ENCODE results near the gene SCOC.
"Not testable (repeated sequence)": the region's sequence is repeated elsewhere in the genome, so short reads cannot be mapped to it uniquely, and the experiment has no call there.

Gene SCOC

GRCh38 chr4:140361099-140361498 lies 12.3 kb upstream of the SCOC start:
- DNase-seq (ENCODE audit: low read depth) = no peak

- no peak for DNase-seq (ENCODE audit: low read depth)
Measured at GRCh38 chr4:140363051-140363450, 10.4 kb upstream of the SCOC start.

DNA sequence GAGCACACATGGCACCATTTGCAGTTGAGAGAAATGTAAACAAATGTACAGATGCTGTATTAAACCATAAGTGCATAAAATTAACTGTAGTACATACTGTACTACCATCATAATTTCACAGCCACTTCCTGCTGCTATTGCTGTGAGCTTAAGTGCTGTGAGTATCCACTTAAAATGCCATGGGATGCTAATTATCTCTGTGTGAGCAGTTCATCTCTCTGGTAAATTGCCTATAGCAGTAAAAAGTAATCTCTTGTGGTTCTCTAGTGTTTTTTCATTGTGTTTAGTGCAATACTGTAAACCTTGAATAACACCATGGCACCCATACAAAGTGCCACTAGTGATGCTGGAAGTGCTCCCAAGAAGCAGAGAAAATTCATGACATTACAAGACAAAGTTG lies 9.9 kb upstream of the SCOC start:
- no peak for DNase-seq (ENCODE audit: low read depth)

GRCh38 chr4:140367738-140368137 lies 5.7 kb upstream of the SCOC start:
- DNase-seq (ENCODE audit: low read depth) = no peak

- DNase-seq (ENCODE audit: low read depth) = no peak
Measured at GRCh38 chr4:140368686-140369085, 4.8 kb upstream of the SCOC start.

GRCh38 chr4:140372751-140373327 lies 607 bp upstream of the SCOC start:
- no peak for DNase-seq (ENCODE audit: low read depth)

- no peak for DNase-seq (ENCODE audit: low read depth)
Measured at GRCh38 chr4:140374130-140374477, 658 bp downstream of the SCOC start.

DNA sequence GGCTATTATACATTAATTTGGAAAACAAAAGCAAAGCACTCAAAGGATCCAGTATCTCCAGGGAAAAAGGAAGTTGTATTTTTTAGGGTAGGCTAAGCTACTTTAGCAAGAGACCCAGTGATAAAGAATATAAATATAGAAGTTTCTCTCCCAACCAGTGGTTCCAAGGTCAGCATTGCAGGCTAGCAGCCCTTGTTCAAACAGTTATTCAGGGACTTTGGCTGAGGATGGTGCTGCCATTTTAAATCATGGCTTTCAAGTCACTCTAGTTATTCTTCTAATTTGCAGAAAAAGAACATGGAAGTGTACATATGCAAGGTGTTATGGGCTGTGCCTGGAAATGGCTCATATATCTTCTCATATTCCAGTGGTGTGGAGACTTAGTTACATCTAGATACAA lies 9.3 kb downstream of the SCOC start:
- DNase-seq (ENCODE audit: low read depth) = no peak

DNA sequence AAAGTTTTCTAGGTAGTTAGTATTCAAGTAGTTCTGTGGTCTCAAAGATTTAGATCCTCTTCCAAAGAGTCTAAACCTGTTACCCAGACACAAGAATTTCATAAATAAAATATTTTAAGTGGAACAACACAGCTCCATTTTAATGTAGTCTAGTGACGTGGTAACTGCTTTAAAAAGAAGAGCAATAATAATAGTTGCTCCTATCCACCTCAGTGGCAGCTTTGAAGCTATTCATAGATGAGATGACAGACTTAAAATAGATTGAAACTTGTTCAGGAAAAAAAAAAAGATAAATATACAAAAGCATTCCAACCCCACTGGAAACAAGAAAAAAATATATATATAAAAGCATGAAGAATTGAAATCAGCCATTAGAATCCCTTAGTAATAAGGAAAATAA lies 14.6 kb downstream of the SCOC start:
- no peak for DNase-seq (ENCODE audit: low read depth)

- DNase-seq (ENCODE audit: low read depth) = no peak
Measured at GRCh38 chr4:140395668-140396067, 22.2 kb downstream of the SCOC start.

- no peak for DNase-seq (ENCODE audit: low read depth)
Measured at GRCh38 chr4:140400111-140400510, 26.7 kb downstream of the SCOC start.

DNA sequence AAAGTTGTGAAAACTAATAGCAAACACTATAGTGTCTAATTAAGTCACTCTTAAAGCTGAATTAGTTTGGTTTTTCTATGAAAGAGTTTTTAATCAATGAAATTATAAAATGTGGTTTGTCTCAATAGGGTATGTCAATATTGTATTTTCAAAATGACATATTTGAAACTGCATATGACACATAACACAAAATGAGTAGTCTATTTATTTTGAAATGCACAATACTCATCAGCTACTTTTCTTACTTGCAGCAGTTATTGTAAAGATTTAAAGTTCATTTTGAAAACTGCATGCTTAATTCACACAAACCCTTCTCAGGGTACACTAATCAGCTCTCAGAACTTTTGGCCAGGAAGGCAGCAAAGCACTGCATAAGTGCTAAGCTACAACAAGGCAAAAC lies 32.8 kb downstream of the SCOC start:
- no peak for DNase-seq (ENCODE audit: low read depth)

GRCh38 chr4:140408974-140409373 lies 35.5 kb downstream of the SCOC start:
- DNase-seq (ENCODE audit: low read depth) = no peak

DNA sequence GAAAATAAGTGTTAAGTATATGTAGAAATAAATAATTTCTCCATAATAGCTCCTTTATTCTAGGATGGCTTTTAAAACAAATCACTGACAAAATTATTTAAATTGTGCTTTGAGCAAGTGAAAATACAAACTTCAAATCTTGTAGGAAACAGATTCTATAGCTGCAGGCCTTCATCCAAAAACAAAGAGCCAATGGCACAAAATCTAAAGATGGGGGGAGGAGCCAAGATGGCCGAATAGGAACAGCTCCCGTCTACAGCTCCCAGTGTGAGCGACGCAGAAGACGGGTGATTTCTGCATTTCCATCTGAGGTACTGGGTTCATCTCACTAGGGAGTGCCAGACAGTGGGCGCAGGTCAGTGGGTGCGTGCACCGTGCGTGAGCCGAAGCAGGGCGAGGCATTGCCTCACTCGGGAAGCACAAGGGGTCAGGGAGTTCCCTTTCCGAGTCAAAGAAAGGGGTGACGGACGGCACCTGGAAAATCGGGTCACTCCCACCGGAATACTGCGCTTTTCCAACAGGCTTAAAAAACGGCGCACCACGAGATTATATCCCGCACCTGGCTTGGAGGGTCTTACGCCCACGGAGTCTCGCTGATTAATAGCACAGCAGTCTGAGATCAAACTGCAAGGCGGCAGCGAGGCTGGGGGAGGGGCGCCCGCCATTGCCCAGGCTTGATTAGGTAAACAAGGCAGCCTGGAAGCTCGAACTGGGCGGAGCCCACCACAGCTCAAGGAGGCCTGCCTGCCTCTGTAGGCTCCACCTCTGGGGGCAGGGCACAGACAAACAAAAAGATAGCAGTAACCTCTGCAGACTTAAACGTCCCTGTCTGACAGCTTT lies 39.9 kb downstream of the SCOC start:
- DNase-seq (ENCODE audit: low read depth) = not testable (repeated sequence)

DNA sequence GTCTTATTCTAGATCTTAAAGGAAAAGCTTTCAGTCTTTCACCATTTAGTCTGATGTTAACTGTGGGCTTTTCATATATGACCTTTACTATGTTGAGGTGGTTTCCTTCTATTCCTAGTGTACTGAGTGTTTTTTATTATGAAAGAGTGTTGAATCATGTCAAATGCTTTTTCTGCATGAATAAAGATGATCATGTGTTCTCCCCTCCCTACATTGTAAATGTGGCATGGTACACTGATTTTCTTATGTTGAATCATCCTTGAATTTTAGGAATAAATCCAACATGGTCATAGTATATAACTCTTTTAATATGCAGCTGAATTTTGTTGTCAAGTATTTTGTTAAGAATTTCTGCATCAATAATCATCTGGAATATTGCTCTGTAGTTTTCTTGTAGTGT lies 49.7 kb downstream of the SCOC start:
- DNase-seq (ENCODE audit: low read depth) = no peak

- no peak for DNase-seq (ENCODE audit: low read depth)
Measured at GRCh38 chr4:140426610-140427105, 53.2 kb downstream of the SCOC start.

DNA sequence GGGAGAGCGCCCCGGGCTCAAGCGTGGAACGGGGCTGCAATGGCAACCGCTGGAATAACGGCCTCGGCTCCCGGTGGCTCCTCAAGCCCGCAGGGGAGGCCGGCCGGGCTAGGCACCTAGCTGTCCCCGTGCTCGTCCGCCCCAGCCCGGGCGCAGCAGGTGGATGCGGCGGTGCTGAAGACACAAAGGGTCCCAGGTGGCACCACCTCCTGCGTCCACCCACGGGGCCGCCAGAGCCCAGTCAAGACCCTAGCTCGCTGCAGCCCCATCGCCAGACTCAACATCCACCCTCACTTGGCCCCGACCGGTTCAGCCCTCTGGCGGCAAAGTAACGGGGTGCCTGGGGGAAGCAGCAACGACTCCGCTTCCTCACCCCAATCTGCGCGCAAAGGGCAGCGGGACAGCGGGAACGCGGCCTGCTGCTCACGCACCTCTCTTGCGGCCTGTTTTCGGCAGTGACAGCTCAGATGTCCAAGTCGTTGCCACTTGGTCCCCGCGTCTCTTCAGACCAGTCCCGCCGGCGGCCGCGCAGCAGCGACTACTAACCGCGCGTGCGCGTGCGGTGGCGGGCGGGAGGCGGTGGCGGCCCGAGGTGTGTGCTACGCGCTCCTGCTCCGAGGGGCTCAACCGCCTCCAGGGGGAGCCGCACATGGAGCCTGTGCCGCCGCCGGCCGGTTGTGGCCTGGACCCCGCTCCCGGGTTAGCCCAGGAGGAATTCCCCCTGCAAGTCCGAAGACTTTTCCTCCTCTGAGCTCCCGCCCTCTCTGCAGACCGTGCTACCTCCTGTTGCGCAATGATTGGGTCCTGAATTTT lies 53.9 kb downstream of the SCOC start, which contains the start of gene CLGN:
CLGN (minus strand) TSS at position 543 of the 813 bp plus-strand sequence. CDS start 14,570 bp downstream, outside the sequence.
- no peak for DNase-seq (ENCODE audit: low read depth)

- no peak for DNase-seq (ENCODE audit: low read depth)
Measured at GRCh38 chr4:140427919-140428471, 54.5 kb downstream of the SCOC start.

All from GM04503 (cell line).